Testis (tissue), 2 donors: ENCODE data around the gene AIFM3.

ENCODE experiments used
- POLR2A ChIP-seq: fragments of 450-650 bp; IDR thresholded peaks from one replicate; pipeline ENCODE4 v1.6.1; 2017; ENCODE audit warnings: antibody characterized with exemption, mild to moderate bottlenecking, moderate library complexity
- TF ChIP-seq, protein P1 (sequence below), 3 experiments: fragments of 450-650 bp in 2 of 3; fragments of 200-600 bp in 1 of 3; sonication (generic) in 1 of 3; IDR thresholded peaks; one replicate each; pipeline ENCODE4 v1.5.1; 2016 to 2019; ENCODE audit warnings: antibody characterized with exemption in 3 of 3, mild to moderate bottlenecking in 2 of 3, moderate library complexity in 1 of 3

- TF ChIP-seq, protein P1, sequence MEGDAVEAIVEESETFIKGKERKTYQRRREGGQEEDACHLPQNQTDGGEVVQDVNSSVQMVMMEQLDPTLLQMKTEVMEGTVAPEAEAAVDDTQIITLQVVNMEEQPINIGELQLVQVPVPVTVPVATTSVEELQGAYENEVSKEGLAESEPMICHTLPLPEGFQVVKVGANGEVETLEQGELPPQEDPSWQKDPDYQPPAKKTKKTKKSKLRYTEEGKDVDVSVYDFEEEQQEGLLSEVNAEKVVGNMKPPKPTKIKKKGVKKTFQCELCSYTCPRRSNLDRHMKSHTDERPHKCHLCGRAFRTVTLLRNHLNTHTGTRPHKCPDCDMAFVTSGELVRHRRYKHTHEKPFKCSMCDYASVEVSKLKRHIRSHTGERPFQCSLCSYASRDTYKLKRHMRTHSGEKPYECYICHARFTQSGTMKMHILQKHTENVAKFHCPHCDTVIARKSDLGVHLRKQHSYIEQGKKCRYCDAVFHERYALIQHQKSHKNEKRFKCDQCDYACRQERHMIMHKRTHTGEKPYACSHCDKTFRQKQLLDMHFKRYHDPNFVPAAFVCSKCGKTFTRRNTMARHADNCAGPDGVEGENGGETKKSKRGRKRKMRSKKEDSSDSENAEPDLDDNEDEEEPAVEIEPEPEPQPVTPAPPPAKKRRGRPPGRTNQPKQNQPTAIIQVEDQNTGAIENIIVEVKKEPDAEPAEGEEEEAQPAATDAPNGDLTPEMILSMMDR (IDR thresholded peaks at IDR 0.05), result no peak
- TF ChIP-seq POLR2A, result no peak
These were observed 4.5 kb upstream of the AIFM3 start for GRCh38 chr22:20962491-20962945.
